ENCODE data around the gene USP34.

GRCh38 chr2:61210332-61210981 is 260.4 kb downstream of the USP34 start:
- TF ChIP-seq CTCF (tag by site-specific recombination; IDR thresholded peaks at IDR 0.05) (no peak), ZNF211 (tag by site-specific recombination; IDR thresholded peaks at IDR 0.05; ENCODE audit: low read depth) (no peak)
